A673 (cell line): ENCODE data around the gene SPNS3. TPM values are rescaled to one million over a fixed set of nuclear protein-coding genes. Genes with fewer than 3 reads are reported as not detected.

Experiments used
- BruUV-seq: library from RNA; stranded (reverse); fragments of 400-500 nt; replicated peaks from 2 replicates; lab custom pipeline; 2021; lab: Mats Ljungman, UMichigan
- CTCF ChIA-PET: fragments of 300-600 bp; sonication (Branson Sonifier 250); formaldehyde crosslinking; loops from one replicate; lab custom pipeline; 2022; ENCODE audit warnings: antibody characterized with exemption; lab: Charles Lee
- POLR2A ChIA-PET: fragments of 300-600 bp; sonication (Branson Sonifier 250); formaldehyde crosslinking; loops from one replicate; lab custom pipeline; 2022; ENCODE audit warnings: antibody characterized with exemption; ENCODE audit not compliant: low non-redundant PET; lab: Charles Lee
- DNase-seq: peaks from one replicate; pipeline ENCODE4 v3.0.0-alpha.2; 2015; ENCODE audit warnings: low spot score
- H3K27ac ChIP-seq: fragments of 200-600 bp; sonication (generic); 2 replicates; pipeline ENCODE4 v1.5.1; 2016; ENCODE audit warnings: mixed run types, low read depth, mild to moderate bottlenecking, mixed read lengths, antibody characterized with exemption, low read length; ENCODE audit not compliant: poor library complexity, severe bottlenecking
- H3K27me3 ChIP-seq: fragments of 200-600 bp; sonication (generic); replicated peaks from 2 replicates; pipeline ENCODE4 v1.6.1; 2017; ENCODE audit warnings: mixed run types, low read depth, mild to moderate bottlenecking, mixed read lengths, antibody characterized with exemption, low read length; ENCODE audit not compliant: insufficient read depth, poor library complexity
- H3K36me3 ChIP-seq: fragments of 200-600 bp; sonication (generic); 2 replicates; pipeline ENCODE4 v1.6.1; 2016; ENCODE audit warnings: mixed run types, mild to moderate bottlenecking, mixed read lengths, antibody characterized with exemption, low read length; ENCODE audit not compliant: insufficient read depth, poor library complexity, severe bottlenecking
- H3K4me1 ChIP-seq: fragments of 200-600 bp; sonication (generic); 2 replicates; pipeline ENCODE4 v1.6.1; 2017; ENCODE audit warnings: mixed run types, mild to moderate bottlenecking, mixed read lengths, antibody characterized with exemption, low read length; ENCODE audit not compliant: insufficient read depth, poor library complexity, severe bottlenecking
- H3K4me3 ChIP-seq: fragments of 200-600 bp; sonication (generic); 2 replicates; pipeline ENCODE4 v1.5.1; 2016; ENCODE audit warnings: low read depth, mixed run types, mild to moderate bottlenecking, mixed read lengths, low read length; ENCODE audit not compliant: poor library complexity, severe bottlenecking
- H3K9me3 ChIP-seq: fragments of 200-600 bp; sonication (generic); 2 replicates; pipeline ENCODE4 v1.6.1; 2016; ENCODE audit warnings: mixed run types, low read depth, mild to moderate bottlenecking, mixed read lengths, antibody characterized with exemption, low read length; ENCODE audit not compliant: poor library complexity, severe bottlenecking
- CTCF ChIP-seq: fragments of 300-800, 200-600 bp; sonication (generic); conservative IDR thresholded peaks from 2 replicates; pipeline ENCODE4 v1.5.1; 2017; ENCODE audit warnings: low read depth, mild to moderate bottlenecking, antibody characterized with exemption, low read length, moderate library complexity, mixed read lengths
- EZH2 ChIP-seq: fragments of 200-600 bp; sonication (generic); IDR thresholded peaks from 2 replicates; pipeline ENCODE4 v1.6.1; 2017; ENCODE audit warnings: borderline replicate concordance, low read depth, mild to moderate bottlenecking, mixed read lengths, antibody characterized with exemption, low read length; ENCODE audit not compliant: poor library complexity, severe bottlenecking
- intact Hi-C: fragments of 100-400 bp; cut with micrococcal nuclease; formaldehyde crosslinking; loops from one replicate; pipeline ENCODE4 v1.10.0; 2022; ENCODE audit not compliant: unreplicated experiment
- total RNA-seq: library from RNA; stranded (reverse); gene quantifications from 2 replicates; pipeline ENCODE4 v1.2.3, GENCODE V29; 2021

The SPNS3 gene
- total RNA-seq, 1 experiment from 2014 or later, result not detected

GRCh38 chr17:4407851-4408250 is 25.9 kb upstream of the SPNS3 start:
- no TSS peak for BruUV-seq
- POLR2A ChIA-PET, result no interaction called here
- intact Hi-C loops, result no loop called here

DNA sequence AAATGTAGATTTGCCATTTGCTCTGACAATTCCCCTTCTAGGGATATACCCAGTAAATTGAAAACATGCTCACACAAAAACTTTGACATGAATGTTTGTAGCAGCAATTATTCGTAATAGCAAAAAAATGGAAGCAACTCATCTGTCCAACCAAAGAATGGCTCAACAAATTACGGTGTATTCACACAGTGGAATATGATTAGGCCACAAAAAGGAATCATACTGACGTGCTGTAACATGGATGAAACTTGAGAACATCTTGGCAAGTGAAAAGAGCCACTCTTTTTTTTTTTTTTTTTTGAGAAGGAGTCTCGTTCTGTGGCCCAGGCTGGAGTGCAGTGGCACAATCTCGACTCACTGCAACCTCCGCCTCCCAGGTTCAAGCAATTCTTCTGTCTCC is 24.1 kb upstream of the SPNS3 start:
- H3K9me3 ChIP-seq, result no peaks in the 10 kb centered on the region
- H3K27ac ChIP-seq, result no peak overlapping the region
- ChIA-PET CTCF (no interaction called here), POLR2A (no interaction called here)
- no TSS peak for BruUV-seq
- no peak for DNase-seq
- H3K4me1 ChIP-seq, result no peaks in the 10 kb centered on the region
- no peak for TF ChIP-seq EZH2
- no peak for TF ChIP-seq CTCF
- H3K27me3 ChIP-seq, result no peaks in the 10 kb centered on the region
- no peak overlapping the region for H3K4me3 ChIP-seq
- intact Hi-C loops, result loop anchor here (10.0 kb wide), 1 partner anchor 495 kb away; the partner anchor contains the start of gene P2RX1
- no peaks in the 10 kb centered on the region for H3K36me3 ChIP-seq

More at GRCh38 chr17:4407851-4408250, 25.9 kb upstream of the SPNS3 start:
- Histone ChIP-seq H3K27ac (no peak overlapping the region), H3K4me1 (no peaks in the 10 kb centered on the region), H3K9me3 (no peaks in the 10 kb centered on the region), H3K27me3 (no peaks in the 10 kb centered on the region), H3K36me3 (no peaks in the 10 kb centered on the region), H3K4me3 (no peak overlapping the region)
- CTCF ChIA-PET, result no interaction called here
- TF ChIP-seq CTCF (no peak), EZH2 (no peak)
- no peak for DNase-seq

DNA sequence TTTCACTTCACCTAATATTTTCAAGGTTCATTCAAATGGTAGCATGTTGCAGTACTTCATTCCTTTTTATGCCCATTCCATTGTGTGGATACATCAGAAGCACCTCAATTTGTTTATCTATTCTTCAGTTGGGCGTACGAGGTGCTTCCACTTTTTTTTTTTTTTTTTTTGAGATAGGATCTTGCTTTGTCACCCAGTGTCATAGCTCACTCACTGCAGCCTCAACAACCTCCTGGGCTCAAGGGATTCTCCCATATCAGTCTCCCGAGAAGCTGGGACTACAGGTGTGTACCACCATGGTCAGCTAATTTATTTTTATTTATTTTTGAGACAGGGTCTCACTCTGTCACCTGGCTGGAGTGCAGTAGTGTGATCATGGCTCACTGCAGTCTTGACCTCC is 22.5 kb upstream of the SPNS3 start:
- Histone ChIP-seq H3K4me3 (no peak overlapping the region), H3K4me1 (no peaks in the 10 kb centered on the region), H3K9me3 (no peaks in the 10 kb centered on the region), H3K27ac (no peak overlapping the region), H3K36me3 (no peaks in the 10 kb centered on the region), H3K27me3 (no peaks in the 10 kb centered on the region)
- CTCF ChIA-PET, result interaction anchor here (1.4 kb wide), 1 partner anchor 196 kb away, joined by 3 read pairs; no protein-coding TSS in a partner anchor
- no peak for TF ChIP-seq CTCF
- no peak for TF ChIP-seq EZH2
- no peak for DNase-seq
- POLR2A ChIA-PET, result no interaction called here
- BruUV-seq, result no TSS peak
- intact Hi-C loops, result loop anchor here (10.0 kb wide), 1 partner anchor 496 kb away; the partner anchor contains the start of gene P2RX1
